ENCODE measurements around the gene ZFR2.

ZFR2 gene

GRCh38 chr19:3813473-3814392 is 55.1 kb downstream of the ZFR2 start:
- DNase-seq (ENCODE audit: low read depth) = no peak

DNA sequence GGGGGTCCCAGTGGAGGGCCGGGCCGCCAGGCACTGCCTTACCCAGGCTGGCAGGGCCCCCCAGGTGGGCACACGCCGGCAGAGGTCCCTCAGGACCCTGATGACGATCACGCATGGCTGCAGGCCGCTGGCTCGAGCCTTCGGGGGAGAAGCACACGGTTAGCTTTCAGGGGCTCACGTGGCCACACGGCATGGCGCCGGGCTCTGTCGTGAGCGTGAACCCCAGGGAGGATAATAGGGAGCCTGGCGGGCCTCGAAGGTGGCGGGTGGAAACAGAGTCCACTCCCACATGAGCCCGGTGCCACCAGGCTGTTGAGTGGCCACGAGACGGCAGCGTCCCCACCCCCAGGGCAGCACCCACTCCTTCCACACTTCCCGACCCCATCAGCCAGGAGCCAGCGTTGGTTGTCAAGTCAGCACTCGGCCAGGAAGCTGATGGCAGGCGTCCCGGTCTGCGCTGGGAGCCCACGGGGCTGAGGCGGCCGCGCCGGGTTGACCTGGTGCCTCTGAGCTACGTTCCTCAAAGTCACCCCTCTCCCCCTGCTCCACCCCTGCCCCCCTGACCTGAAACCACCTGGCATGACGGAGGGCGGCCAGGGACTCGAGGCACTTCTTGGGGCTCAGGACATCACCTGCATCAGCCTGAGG is 58.0 kb downstream of the ZFR2 start:
- no peak for DNase-seq (ENCODE audit: low read depth)

DNA sequence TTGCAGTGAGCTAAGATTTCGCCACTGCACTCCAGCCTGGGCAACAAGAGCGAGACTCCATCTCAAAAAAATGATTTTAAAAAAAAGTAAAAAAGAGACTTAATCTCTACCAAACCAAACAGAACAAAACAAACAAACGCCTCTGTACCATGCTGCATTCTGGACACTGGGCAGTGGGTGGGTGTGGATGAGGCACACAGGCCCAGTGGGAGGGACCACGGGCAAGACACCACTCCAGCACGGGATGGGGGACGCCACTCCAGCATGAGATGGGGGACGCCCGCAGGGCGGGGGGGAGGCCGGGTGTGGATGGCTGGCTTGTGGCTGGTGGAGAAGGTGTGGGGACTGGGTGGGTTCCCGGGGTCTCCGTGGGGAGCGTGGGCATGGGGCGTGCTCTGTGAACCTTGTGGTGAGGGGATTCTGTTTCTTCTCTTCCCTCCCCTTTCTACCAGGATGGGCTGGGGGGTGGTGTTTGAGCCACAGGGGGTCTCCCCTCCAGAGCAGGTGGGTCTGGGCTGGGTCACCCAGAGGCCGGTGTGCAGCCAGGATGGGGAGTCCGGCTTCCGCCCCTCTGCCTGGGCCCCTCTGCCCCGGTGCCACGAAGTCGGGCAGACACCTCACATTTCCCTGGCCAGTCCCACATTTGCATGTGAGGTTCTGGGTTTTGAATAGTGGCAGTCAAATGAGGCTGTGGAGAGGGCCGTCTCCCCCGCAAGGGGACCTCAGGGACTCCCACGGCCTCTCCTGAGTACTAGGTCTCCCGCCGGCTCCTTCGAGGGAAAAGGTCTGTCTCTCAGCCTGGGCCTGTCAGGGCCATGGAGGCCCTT is 58.7 kb downstream of the ZFR2 start:
- DNase-seq (ENCODE audit: low read depth) = no peak

GRCh38 chr19:3808420-3809143 is 60.3 kb downstream of the ZFR2 start:
- DNase-seq (ENCODE audit: low read depth) = no peak

DNA sequence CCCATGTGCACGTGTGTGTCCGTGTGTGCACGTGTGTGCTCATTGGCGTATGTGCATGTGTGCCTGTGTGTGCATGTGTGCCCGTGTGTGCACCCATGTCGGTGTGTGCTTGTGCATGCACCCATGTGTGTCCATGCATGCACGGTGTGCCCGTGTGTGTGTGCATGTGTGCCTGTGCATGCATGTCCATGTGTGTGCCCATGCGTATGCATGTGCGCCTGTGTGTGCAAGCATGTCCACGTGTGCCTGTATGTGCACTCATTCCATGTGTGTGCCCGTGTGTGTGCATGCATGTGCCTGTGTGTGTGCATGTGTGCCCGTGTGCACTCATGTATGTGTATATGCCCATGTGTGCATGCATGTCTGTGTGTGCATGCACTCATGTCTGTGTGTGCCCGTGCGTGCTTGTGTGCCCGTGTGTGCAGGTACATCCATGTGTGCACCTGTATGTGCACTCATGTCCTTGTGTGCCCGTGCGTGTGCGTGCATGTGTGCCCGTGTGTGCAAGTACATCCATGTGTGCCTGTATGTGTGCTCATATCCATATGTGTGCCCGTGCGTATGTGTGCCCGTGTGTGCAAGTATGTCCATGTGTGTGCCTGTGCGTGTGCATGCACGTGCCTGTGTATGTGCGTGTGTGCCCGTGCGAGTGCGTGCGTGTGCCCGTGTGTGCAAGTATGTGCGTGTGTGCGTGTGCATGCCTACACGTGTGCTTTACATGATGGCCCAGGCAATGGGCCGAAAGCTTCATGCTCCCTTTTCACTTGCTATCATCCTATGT is 61.1 kb downstream of the ZFR2 start:
- DNase-seq (ENCODE audit: low read depth) = no peak

DNA sequence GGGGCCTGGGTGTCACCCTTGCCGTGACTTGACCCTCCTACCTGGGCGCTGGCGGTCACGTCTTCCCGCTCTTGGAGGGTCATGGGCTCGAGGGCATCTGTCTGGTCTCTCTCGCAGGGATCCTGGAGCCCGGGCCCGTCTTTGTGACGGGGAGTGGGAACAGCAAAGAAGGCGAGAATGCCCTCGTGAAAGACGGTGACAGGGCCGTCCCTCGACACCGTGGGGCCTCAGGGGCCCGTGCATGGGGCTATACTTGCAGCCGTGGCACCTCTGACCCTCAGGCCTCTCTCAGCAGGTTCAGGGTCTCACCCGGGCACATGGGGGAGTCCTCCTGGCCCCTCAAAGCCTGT is 61.7 kb downstream of the ZFR2 start:
- DNase-seq (ENCODE audit: low read depth) = no peak

- DNase-seq (ENCODE audit: low read depth) = no peak
Measured at GRCh38 chr19:3805859-3806258, 63.0 kb downstream of the ZFR2 start.

GRCh38 chr19:3804429-3804828 is 64.4 kb downstream of the ZFR2 start:
- no peak for DNase-seq (ENCODE audit: low read depth)

- DNase-seq (ENCODE audit: low read depth) = no peak
Measured at GRCh38 chr19:3803986-3804385, 64.9 kb downstream of the ZFR2 start.

DNA sequence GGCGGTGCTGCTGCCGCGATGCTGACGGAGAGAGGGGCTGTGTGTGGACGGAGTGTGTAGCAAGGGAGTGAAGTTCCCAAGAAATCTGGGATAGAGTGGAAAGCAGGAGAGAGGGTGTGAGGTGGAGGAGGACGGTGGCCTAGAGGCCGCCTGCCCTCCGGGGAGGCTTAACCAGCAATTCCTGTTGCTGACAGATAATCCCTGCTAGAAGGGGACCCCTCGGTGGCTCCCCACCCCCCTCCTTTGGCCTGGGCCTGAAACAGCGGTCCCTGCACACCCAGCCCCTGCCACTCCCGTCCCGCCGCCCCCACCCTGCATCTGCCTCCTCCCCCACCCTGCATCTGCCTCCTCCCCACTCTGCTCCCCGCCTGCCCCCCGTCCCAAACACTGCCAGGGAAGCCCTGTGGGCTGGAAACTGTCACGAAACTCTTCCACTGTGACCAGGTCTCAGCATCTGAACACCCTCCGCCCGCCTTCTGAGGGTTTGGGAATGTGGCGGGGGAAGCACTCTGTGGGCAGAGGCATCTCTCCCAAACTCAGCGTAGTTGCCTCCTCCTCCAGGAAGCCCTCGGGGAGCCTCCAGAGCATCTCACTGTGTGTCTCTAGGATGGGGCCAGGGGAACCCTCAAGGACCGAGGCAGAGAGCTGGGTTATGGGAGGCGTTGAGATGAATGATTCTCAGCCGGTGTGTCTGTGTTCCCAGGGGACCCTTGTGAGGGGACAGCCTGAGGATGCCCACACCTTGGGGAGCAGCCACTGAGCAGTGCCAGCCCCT is 65.5 kb downstream of the ZFR2 start:
- no peak for DNase-seq (ENCODE audit: low read depth)

- no peak for DNase-seq (ENCODE audit: low read depth)
Measured at GRCh38 chr19:3801412-3802096, 67.3 kb downstream of the ZFR2 start.

DNA sequence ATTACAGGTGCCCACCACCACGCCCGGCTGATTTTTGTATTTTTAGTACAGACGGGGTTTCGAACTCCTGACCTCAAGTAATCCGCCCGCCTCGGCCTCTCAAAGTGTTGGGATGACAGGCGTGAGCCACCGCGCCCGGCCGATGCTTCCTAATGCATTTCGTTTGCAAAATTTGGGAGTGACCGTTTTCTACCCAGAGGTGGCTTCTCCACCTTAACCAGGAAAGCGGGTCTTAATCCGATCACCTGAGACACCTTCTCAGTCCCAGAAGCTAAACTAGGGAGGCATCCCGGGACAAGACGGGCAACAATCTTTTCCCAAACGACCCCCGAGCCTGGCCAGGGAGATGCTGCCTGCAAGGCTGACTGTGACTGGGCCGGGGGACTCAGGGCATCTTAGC is 67.8 kb downstream of the ZFR2 start:
- no peak for DNase-seq (ENCODE audit: low read depth)

DNA sequence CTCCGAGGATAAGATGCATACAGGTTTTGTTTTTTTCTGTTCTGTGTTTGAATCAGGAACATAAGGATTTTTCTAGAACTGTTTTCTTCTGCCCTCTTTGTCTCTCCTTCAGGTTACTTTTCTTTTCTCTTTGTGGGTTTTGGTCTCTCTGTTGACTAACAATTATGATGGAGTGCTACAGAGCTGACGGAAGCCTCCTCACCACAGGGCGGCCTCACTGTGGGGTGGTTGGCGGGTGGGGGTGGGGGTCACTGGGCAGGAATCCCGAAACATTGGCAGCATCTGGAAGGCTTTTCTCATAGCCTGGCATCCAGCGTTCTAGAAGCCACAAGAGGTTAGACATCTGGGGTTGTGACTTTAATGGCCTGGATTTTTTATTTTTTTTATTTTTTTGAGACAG is 70.7 kb downstream of the ZFR2 start:
- no peak for DNase-seq (ENCODE audit: low read depth)

- DNase-seq (ENCODE audit: low read depth) = no peak
Measured at GRCh38 chr19:3796358-3796757, 72.5 kb downstream of the ZFR2 start.

GRCh38 chr19:3793799-3794198 is 75.0 kb downstream of the ZFR2 start:
- DNase-seq (ENCODE audit: low read depth) = no peak

DNA sequence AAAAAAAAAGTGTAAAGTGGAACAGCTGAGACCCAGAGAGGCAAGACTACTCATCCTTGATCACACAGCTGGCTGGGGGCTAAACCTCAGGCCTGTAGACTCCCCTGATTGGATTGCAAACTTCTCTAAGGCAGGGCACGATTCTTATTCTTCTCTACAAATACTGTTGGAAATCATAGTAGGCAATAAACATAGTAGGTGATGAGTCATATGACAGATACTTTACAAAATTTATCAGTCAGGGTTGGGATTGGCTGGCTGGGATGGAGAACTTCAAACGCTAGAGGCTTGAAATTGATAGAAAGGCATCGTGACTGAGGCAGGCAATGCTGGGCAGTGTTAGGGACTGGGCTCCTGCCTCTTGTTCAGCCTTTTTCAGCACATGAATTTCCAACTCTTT is 76.7 kb downstream of the ZFR2 start:
- DNase-seq (ENCODE audit: low read depth) = no peak

DNA sequence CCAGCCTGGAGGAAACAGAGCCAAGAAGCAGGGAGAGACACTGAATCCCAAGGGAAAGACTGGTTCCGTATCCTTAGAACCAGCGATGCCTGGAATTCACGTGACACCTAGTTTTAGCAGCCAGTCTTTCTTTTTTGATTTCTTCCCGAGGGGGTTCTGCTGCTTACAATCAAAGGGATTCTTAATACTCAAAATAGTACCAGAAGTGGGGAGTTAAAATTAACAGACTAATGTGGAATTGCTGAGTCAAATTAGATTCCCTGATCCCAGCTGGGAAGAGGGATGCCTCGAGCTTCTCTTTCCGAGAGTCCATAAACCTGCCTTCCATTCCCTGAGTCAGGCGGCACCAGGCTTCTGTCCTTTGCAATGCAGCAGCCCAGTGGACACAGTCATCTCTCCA is 77.9 kb downstream of the ZFR2 start:
- no peak for DNase-seq (ENCODE audit: low read depth)

DNA sequence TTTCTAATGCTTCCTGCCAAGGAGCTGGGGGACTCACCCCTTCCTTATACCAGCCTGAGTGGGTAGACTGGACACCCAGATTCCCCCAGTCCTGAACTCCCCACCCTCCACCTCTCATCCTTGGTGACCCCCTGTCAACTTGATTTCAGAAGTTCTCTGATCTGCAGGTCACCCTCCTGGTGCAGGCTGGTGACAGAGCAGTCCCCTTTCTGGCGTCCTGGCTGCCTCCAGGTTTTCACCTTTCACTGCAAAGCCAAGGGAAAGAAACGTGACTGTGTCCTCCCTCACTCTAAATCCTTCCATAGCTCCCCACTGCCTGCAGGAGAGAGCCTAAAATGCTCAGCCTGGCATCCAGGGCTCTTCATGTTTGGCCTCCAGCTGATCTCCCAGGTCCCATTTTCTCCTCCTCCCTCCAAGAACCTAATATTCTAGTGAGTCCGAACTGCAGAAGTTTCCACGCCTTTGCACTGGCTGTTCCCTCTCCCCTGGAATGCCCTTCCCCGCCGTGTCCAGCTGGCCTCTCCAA is 78.6 kb downstream of the ZFR2 start:
- DNase-seq (ENCODE audit: low read depth) = no peak

- DNase-seq (ENCODE audit: low read depth) = no peak
Measured at GRCh38 chr19:3788996-3789778, 79.7 kb downstream of the ZFR2 start.
